ENCODE results near the gene HDAC4.

DNA sequence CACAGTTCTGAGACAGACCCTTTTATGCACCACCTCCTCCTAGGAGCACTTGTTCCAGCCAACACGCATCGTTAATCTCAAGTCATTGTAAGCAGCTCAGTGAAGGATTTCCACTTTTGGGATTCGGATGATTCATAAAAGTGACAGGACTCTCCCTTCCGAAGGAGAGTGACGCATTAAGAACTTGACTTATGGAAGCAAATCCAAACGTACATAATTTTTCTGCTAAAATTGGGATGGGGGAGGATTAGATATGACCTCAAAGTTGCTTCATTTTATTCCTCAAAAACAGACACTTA lies 387.2 kb downstream of the HDAC4 start:
- no peak for TF ChIP-seq FOXA1 (IDR thresholded peaks at IDR 0.05)
- TF ChIP-seq, protein P1, sequence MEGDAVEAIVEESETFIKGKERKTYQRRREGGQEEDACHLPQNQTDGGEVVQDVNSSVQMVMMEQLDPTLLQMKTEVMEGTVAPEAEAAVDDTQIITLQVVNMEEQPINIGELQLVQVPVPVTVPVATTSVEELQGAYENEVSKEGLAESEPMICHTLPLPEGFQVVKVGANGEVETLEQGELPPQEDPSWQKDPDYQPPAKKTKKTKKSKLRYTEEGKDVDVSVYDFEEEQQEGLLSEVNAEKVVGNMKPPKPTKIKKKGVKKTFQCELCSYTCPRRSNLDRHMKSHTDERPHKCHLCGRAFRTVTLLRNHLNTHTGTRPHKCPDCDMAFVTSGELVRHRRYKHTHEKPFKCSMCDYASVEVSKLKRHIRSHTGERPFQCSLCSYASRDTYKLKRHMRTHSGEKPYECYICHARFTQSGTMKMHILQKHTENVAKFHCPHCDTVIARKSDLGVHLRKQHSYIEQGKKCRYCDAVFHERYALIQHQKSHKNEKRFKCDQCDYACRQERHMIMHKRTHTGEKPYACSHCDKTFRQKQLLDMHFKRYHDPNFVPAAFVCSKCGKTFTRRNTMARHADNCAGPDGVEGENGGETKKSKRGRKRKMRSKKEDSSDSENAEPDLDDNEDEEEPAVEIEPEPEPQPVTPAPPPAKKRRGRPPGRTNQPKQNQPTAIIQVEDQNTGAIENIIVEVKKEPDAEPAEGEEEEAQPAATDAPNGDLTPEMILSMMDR (IDR thresholded peaks at IDR 0.05; ENCODE audit: low read depth, low read length, missing input control): no peak
